SK-N-SH treated with all-trans-retinoic acid at 6 μM for 48 hours (cell line): ENCODE measurements around the gene TANGO2.

Experiments used
- ATAC-seq: fragments of 200-7000 bp; cut with Tn5 transposase; 3 replicates; pipeline ENCODE4 v1.9.1; 2020; ENCODE audit warnings: mild to moderate bottlenecking, moderate library complexity
- ARNTL ChIP-seq: fragments of 450-650 bp; formaldehyde crosslinking; IDR thresholded peaks from 2 replicates; pipeline ENCODE4 v1.5.0; 2020; ENCODE audit warnings: low read depth, mild to moderate bottlenecking, moderate library complexity, borderline replicate concordance
- BACH2 ChIP-seq: fragments of 250-450 bp; sonication (Bioruptor Pico); IDR thresholded peaks from 2 replicates; pipeline ENCODE4 v1.9.0; 2021; ENCODE audit warnings: mild to moderate bottlenecking, borderline replicate concordance
- CSDC2 ChIP-seq: fragments of 250-450 bp; sonication (Bioruptor Pico); IDR thresholded peaks from 2 replicates; pipeline ENCODE4 v1.5.0; 2020; ENCODE audit warnings: mild to moderate bottlenecking, moderate library complexity
- ESRRG ChIP-seq: fragments of 250-450 bp; sonication (Bioruptor Pico); IDR thresholded peaks from 2 replicates; pipeline ENCODE4 v1.6.1; 2021; ENCODE audit warnings: mild to moderate bottlenecking
- GLIS3 ChIP-seq: fragments of 250-450 bp; sonication (Bioruptor Pico); IDR thresholded peaks from 2 replicates; pipeline ENCODE4 v1.5.0; 2020; ENCODE audit warnings: mild to moderate bottlenecking, moderate library complexity
- ISL1 ChIP-seq: fragments of 250-450 bp; sonication (Bioruptor Pico); IDR thresholded peaks from 2 replicates; pipeline ENCODE4 v2.1.2; 2022; ENCODE audit warnings: mild to moderate bottlenecking, moderate library complexity
- OSR1 ChIP-seq: fragments of 250-450 bp; sonication (Bioruptor Pico); IDR thresholded peaks from 2 replicates; pipeline ENCODE4 v1.8.0; 2022; ENCODE audit warnings: moderate library complexity, mild to moderate bottlenecking, inconsistent platforms
- POU6F1 ChIP-seq: fragments of 250-450 bp; sonication (Bioruptor Pico); IDR thresholded peaks from 2 replicates; pipeline ENCODE4 v1.8.0; 2021; ENCODE audit warnings: low read depth, mild to moderate bottlenecking, moderate library complexity, borderline replicate concordance
- PPARA ChIP-seq: fragments of 250-450 bp; sonication (Bioruptor Pico); IDR thresholded peaks from 2 replicates; pipeline ENCODE4 v1.5.0; 2020; ENCODE audit warnings: mild to moderate bottlenecking, borderline replicate concordance
- RARB ChIP-seq: fragments of 250-450 bp; sonication (Bioruptor Pico); IDR thresholded peaks from 2 replicates; pipeline ENCODE4 v1.8.0; 2021; ENCODE audit warnings: mild to moderate bottlenecking, moderate library complexity
- SNAI2 ChIP-seq: fragments of 250-450 bp; sonication (Bioruptor Pico); IDR thresholded peaks from 2 replicates; pipeline ENCODE4 v1.5.0; 2020; ENCODE audit warnings: mild to moderate bottlenecking, moderate library complexity
- TCF4 ChIP-seq: fragments of 250-450 bp; sonication (Bioruptor Pico); IDR thresholded peaks from 2 replicates; pipeline ENCODE4 v1.8.0; 2021; ENCODE audit warnings: mild to moderate bottlenecking, moderate library complexity, borderline replicate concordance
- TOX ChIP-seq: fragments of 250-450 bp; sonication (Bioruptor Pico); IDR thresholded peaks from 2 replicates; pipeline ENCODE4 v1.8.0; 2021; ENCODE audit warnings: mild to moderate bottlenecking, moderate library complexity, borderline replicate concordance
- TSHZ2 ChIP-seq: fragments of 250-450 bp; sonication (Bioruptor Pico); IDR thresholded peaks from 2 replicates; pipeline ENCODE4 v1.5.0; 2020; ENCODE audit warnings: mild to moderate bottlenecking, moderate library complexity
- ZC3H10 ChIP-seq: fragments of 250-450 bp; sonication (Bioruptor Pico); IDR thresholded peaks from 2 replicates; pipeline ENCODE4 v1.5.1; 2021; ENCODE audit warnings: mild to moderate bottlenecking, moderate library complexity
- ZFP3 ChIP-seq: fragments of 250-450 bp; sonication (Bioruptor Pico); IDR thresholded peaks from 2 replicates; pipeline ENCODE4 v1.5.0; 2020; ENCODE audit warnings: mild to moderate bottlenecking, moderate library complexity
- ZFP30 ChIP-seq: fragments of 450-650 bp; formaldehyde crosslinking; IDR thresholded peaks from 2 replicates; pipeline ENCODE4 v1.5.0; 2022; ENCODE audit warnings: mild to moderate bottlenecking, moderate library complexity
- ZNF565 ChIP-seq: fragments of 450-650 bp; formaldehyde crosslinking; conservative IDR thresholded peaks from 2 replicates; pipeline ENCODE4 v1.5.0; 2020; ENCODE audit warnings: low read depth, mild to moderate bottlenecking, moderate library complexity
- ZNF70 ChIP-seq: fragments of 450-650 bp; formaldehyde crosslinking; IDR thresholded peaks from 2 replicates; pipeline ENCODE4 v1.5.0; 2020; ENCODE audit warnings: mild to moderate bottlenecking, moderate library complexity
- ZNF8 ChIP-seq: fragments of 450-650 bp; formaldehyde crosslinking; IDR thresholded peaks from 2 replicates; pipeline ENCODE4 v1.5.0; 2020; ENCODE audit warnings: mild to moderate bottlenecking, moderate library complexity
- TF ChIP-seq, protein P1 (sequence below): fragments of 250-450 bp; sonication (Bioruptor Pico); IDR thresholded peaks from 2 replicates; pipeline ENCODE4 v1.5.1; 2021; ENCODE audit warnings: mild to moderate bottlenecking, moderate library complexity
- TF ChIP-seq, protein P2 (sequence below): fragments of 250-450 bp; sonication (Bioruptor Pico); IDR thresholded peaks from 2 replicates; pipeline ENCODE4 v1.5.1; 2020; ENCODE audit warnings: low read depth, mild to moderate bottlenecking, moderate library complexity
- TF ChIP-seq, protein P3 (sequence below): fragments of 250-450 bp; sonication (Bioruptor Pico); IDR thresholded peaks from 2 replicates; pipeline ENCODE4 v1.8.0; 2020; ENCODE audit warnings: mild to moderate bottlenecking, moderate library complexity, borderline replicate concordance

TANGO2 gene

DNA sequence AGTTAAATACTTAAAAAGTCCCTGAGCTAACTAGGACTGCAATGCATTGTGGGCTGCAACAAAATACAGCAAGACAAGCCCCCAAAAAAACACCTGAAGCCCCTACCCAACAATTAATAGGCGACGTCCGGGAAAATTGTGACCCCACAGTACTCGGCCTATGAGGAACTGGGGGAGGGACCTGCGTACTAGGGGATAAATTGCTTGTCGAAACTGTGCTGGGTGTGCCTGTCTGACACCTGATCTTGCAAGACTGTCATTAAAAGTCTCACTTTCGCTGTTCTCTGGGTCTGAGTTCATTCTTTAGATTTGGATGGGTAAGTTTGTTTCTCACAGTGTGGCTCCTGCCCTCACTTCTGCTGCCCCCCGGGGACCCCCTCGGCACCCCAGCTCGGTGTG is 15.2 kb downstream of the TANGO2 start:
- no peak for ATAC-seq
- TF ChIP-seq ZFP30 = no peak
- TF ChIP-seq ZNF8 (CRISPR knock-in tag) = no peak
- TF ChIP-seq, protein P1, sequence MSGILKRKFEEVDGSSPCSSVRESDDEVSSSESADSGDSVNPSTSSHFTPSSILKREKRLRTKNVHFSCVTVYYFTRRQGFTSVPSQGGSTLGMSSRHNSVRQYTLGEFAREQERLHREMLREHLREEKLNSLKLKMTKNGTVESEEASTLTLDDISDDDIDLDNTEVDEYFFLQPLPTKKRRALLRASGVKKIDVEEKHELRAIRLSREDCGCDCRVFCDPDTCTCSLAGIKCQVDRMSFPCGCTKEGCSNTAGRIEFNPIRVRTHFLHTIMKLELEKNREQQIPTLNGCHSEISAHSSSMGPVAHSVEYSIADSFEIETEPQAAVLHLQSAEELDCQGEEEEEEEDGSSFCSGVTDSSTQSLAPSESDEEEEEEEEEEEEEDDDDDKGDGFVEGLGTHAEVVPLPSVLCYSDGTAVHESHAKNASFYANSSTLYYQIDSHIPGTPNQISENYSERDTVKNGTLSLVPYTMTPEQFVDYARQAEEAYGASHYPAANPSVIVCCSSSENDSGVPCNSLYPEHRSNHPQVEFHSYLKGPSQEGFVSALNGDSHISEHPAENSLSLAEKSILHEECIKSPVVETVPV (CRISPR knock-in tag) = no peak
- no peak for TF ChIP-seq ZNF70 (CRISPR knock-in tag)
- TF ChIP-seq ZC3H10 (CRISPR knock-in tag) = no peak
- no peak for TF ChIP-seq POU6F1
- TF ChIP-seq TOX = no peak
- no peak for TF ChIP-seq PPARA
- no peak for TF ChIP-seq ZFP3 (CRISPR knock-in tag)
- TF ChIP-seq ESRRG (CRISPR knock-in tag) = no peak
- no peak for TF ChIP-seq ISL1 (CRISPR knock-in tag)
- no peak for TF ChIP-seq TCF4 (CRISPR knock-in tag)
- TF ChIP-seq OSR1 = no peak
- no peak for TF ChIP-seq SNAI2 (CRISPR knock-in tag)
- no peak for TF ChIP-seq CSDC2
- no peak for TF ChIP-seq GLIS3 (CRISPR knock-in tag)
- no peak for TF ChIP-seq BACH2 (CRISPR knock-in tag)
- TF ChIP-seq, protein P2, sequence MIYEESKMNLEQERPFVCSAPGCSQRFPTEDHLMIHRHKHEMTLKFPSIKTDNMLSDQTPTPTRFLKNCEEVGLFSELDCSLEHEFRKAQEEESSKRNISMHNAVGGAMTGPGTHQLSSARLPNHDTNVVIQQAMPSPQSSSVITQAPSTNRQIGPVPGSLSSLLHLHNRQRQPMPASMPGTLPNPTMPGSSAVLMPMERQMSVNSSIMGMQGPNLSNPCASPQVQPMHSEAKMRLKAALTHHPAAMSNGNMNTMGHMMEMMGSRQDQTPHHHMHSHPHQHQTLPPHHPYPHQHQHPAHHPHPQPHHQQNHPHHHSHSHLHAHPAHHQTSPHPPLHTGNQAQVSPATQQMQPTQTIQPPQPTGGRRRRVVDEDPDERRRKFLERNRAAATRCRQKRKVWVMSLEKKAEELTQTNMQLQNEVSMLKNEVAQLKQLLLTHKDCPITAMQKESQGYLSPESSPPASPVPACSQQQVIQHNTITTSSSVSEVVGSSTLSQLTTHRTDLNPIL = no peak
- no peak for TF ChIP-seq ARNTL

GRCh38 chr22:20036535-20037392 is 15.9 kb downstream of the TANGO2 start:
- TF ChIP-seq RARB (no peak), ZC3H10 (CRISPR knock-in tag) (no peak), ESRRG (CRISPR knock-in tag) (no peak), ZFP30 (no peak), ARNTL (no peak), SNAI2 (CRISPR knock-in tag) (no peak), TSHZ2 (CRISPR knock-in tag) (no peak), ZNF565 (CRISPR knock-in tag) (no peak), TOX (no peak)
- TF ChIP-seq, protein P3, sequence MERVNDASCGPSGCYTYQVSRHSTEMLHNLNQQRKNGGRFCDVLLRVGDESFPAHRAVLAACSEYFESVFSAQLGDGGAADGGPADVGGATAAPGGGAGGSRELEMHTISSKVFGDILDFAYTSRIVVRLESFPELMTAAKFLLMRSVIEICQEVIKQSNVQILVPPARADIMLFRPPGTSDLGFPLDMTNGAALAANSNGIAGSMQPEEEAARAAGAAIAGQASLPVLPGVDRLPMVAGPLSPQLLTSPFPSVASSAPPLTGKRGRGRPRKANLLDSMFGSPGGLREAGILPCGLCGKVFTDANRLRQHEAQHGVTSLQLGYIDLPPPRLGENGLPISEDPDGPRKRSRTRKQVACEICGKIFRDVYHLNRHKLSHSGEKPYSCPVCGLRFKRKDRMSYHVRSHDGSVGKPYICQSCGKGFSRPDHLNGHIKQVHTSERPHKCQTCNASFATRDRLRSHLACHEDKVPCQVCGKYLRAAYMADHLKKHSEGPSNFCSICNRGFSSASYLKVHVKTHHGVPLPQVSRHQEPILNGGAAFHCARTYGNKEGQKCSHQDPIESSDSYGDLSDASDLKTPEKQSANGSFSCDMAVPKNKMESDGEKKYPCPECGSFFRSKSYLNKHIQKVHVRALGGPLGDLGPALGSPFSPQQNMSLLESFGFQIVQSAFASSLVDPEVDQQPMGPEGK (CRISPR knock-in tag) = no peak
- no peak for ATAC-seq

- TF ChIP-seq OSR1 (no peak), TOX (no peak), BACH2 (CRISPR knock-in tag) (no peak), ARNTL (no peak)
- TF ChIP-seq, protein P2 = no peak
- ATAC-seq = no peak
Measured at GRCh38 chr22:20037419-20037818, 16.5 kb downstream of the TANGO2 start.
